DMS 273 (cell line): Measurements from ENCODE around the gene SYNM.

ENCODE experiments used
- DNase-seq: peaks from one replicate; lab custom pipeline; 2025; ENCODE audit not compliant: unreplicated experiment; lab: John Stamatoyannopoulos, UW

SYNM gene

DNA sequence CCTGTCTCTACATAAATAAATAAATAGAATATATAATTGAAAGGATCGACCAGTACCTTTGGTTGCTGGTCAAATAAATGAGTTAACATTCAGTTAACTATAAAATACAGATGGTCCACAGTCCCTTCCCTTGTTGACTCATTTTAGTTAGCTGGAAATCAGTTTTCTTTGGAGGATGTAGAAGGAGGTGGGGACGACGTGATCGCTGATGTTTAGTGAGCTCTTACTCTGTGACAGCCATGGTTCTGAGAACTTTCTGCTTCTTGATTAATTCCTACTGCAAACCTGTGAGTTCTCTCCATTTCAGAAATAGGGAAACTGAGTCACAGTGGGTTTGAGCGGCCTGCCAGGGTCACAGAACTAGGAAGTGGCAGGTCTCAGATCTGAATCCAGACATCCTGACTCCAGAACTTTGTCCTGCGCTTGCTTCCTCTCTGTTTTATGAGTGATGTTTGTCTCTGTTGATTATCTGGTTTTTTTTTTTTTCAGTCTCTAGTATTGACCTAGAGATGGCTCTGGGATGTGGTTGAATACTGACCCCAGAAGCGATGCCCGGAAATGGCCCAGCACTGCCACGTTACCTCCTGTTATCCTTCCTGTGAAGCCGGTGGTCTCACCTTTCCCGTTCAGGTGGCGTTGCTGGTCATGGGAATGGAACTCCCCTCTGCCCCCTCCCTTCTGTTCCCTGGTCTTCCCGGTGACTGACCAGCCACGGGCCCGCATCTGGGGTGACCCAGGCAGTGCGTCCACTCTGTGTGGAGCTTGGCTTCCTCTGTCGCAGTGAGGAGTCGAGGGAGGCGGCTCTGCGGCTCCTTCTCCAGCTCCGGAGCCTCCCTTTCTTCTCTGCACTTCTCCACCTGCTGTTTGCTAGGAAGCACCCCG is 18.2 kb downstream of the SYNM start:
- DNase-seq, result no peak

DNA sequence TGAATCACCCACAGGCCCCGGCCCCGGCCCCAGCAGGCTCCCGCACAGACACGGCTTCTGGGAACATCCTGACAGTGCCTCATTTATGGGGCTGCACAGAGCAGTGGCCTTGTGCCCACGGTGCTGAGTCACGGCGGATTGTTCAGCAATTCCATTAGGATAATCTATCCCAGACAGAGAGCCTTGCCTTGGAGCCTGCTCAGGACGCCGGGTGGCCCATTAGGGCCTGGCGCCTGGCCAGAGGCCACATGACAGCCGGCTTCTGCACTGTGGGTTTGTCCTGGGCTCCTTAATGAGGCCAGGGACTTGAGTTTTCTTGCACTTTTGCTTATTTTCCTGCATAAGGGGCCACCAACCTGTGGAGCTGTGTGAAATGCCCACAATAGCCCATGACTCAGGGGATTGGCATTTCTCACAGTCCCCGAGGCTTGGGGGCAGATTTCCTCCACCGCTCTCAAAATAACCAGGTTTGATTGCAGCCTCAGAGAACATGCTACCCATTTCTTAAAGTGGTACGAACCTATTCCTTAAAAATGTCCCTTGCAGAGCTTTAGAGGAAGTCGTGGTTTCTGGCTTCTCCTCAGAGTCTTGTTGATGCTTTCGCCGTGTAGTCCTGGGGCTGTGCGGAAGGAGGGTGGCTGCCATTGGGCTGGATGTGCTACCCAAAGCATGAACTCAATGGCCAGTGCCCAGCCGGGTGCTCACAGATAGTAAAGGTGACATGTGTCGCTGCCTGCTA is 19.0 kb downstream of the SYNM start:
- DNase-seq, result peak; percentile 93

DNA sequence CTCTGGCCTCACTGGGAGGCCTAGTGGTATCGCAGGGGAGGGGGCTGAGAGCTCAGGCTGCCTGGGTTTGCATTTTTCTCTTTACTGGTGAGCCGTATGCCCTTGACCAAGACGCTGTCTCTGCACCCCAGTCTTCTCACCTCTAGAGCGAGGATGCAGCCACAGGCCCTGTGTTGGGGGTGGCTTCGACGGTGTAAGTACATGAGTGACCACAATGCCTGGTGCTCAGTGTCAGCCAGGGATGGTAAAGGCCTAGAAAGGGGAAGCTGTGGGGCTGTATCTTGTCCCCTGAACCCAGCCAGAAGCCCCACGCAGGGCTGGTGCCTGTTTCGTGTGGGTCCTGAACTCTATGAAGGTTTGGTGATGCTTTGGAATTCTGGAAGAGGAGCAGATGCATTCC is 19.8 kb downstream of the SYNM start:
- DNase-seq, result no peak

DNA sequence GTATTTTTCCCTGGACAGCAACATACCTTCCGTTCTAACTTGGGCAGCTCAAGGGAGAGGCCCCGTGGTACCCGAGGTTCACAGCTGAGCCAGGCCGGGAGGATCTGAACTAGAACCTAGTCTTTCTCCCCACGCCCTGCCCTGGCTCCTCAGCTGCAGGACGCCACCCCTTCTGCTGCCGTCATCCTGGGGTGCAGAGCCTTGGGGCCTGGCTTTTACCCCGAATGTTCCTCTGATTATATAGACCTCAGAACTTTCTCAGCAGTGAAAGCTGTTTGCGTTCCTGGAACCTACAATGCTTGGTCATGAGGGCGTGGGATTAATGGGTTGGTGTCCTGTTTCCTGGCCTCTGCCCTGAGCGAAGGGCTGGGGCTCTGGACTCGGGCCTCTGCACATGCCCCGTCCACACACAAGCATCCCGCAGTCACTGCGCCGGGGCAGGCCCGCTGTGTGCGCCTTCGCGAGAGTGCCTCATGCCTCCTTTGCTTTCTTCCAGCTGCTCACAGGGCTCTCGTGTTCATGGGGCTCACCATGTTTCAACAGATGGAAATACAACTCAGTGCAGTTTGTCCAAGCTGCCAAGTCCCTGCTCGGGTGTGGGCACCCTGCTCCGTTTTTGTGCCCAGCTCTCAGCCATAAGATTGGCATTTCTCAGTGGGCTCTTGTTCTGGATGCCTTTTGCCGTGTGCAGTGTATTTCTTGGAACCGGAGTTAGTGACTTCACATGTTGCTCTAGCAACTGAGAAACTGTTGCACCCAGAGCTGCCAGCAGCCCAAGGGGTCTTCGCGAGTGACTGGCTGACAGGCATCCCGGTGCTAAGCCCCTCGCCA is 20.4 kb downstream of the SYNM start:
- peak; percentile 2 for DNase-seq

DNA sequence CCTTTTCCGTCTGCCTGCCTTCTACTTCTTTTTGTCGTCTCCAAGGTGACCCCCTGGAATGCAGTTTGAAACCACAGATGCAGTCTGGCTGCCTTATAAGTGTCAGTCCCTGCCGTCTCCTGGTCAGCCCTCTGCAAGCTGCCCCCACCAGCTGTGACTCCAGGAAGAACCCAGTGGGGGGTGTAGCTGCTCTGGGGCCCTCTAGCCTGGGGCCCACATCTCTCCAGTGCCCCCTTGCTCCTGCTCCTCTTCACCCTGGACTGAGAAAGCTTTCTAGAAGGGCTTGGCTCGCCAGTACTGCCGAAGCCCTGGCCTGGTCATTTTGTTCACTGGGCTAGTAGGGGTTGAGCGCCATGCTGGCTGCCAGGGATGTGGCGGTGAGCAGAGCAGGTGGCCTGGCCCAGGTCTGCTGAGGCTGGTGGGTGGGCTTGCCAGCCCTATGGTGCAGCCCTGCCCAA is 21.3 kb downstream of the SYNM start:
- DNase-seq, result no peak

DNA sequence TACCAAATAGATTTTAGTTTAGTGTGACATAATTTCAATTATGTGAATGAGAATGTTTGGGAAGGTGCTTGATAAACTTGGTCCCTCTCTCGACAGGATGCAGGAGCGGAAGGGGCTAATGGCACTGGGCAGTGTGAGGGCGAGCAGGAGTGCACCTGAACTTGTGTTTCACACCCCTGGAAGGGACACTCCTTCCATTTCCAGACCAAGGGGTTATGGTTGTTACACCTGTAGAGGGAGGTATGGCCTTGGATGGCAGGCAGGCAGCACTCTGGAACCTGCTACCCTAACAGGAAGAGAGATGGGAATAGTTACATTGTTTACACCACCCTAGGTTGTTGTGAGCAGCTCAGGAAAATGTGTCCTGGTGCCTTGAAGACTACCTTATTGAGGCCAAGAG is 22.1 kb downstream of the SYNM start:
- no peak for DNase-seq

DNA sequence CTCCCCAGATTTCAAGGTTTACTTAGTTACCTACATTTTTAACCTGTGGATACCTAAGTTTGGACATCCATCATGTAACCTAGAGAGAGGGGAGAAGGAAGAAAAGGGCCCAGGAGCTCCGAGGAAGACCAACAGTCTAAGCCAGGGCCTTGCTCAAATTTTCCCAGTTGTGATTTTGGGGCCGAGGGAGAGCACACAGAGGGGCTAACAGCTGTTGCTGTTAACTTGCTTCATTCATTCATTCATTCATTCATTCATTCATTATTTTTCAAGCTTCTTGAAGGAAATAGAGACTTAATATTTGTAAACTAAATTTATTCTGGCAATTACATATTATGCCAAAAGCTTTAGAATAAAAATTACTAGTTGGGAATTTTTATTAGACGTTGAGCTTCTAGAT is 22.9 kb downstream of the SYNM start:
- no peak for DNase-seq

DNA sequence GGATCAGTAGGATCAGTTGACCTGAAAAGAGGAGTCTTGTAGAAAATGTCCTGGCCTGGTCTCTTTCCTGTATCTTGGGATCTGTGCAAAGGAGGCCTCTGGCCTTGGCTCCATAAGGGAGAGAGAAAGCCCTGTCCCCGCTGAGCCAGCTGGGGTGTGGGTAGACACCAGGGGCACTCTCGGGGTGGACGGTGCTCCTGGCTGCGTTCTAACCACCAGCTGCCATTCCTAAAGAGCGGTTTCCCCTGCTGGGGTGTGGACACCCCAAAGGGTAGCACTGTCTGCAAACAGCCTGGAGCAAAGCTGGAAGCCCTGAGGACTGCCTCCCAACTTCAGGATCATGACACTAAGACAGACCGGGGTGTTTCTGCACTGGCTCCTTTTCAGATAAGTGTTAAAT is 23.5 kb downstream of the SYNM start:
- no peak for DNase-seq

DNA sequence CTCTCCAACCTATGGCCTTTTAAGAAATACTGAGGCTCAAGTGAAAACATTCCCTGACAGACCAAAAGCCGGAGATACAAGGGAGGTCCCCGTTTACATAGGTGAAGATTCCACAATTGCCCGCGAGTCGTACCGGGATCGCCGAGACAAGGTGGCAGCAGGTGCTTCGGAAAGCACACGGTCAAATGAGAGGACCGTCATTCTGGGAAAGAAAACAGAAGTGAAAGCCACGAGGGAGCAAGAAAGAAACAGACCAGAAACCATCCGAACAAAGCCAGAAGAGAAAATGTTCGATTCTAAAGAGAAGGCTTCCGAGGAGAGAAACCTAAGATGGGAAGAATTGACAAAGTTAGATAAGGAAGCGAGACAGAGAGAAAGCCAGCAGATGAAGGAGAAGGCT is 24.8 kb downstream of the SYNM start:
- no peak for DNase-seq

DNA sequence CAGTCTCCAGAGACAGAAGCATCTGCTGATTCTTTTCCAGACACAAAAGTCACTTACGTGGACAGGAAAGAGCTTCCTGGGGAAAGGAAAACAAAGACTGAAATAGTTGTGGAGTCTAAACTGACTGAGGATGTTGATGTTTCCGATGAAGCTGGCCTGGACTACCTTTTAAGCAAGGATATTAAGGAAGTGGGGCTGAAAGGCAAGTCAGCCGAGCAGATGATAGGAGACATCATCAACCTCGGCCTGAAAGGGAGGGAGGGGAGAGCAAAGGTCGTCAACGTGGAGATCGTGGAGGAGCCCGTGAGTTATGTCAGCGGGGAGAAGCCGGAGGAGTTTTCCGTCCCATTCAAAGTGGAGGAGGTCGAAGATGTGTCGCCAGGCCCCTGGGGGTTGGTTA is 25.4 kb downstream of the SYNM start:
- no peak for DNase-seq

DNA sequence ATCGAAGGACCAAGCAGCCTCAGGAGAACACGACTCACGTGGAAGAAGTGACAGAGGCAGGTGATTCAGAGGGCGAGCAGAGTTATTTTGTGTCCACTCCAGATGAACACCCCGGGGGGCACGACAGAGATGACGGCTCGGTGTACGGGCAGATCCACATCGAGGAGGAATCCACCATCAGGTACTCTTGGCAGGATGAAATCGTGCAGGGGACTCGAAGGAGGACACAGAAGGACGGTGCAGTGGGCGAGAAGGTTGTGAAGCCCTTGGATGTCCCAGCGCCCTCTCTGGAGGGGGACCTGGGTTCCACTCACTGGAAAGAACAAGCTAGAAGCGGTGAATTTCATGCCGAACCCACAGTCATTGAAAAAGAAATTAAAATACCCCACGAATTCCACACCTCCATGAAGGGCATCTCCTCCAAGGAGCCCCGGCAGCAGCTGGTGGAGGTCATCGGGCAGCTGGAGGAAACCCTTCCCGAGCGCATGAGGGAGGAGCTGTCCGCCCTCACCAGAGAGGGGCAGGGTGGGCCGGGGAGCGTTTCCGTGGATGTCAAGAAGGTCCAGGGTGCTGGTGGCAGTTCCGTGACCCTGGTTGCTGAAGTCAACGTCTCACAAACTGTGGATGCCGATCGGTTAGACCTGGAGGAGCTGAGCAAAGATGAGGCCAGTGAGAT is 26.0 kb downstream of the SYNM start:
- DNase-seq, result no peak

DNA sequence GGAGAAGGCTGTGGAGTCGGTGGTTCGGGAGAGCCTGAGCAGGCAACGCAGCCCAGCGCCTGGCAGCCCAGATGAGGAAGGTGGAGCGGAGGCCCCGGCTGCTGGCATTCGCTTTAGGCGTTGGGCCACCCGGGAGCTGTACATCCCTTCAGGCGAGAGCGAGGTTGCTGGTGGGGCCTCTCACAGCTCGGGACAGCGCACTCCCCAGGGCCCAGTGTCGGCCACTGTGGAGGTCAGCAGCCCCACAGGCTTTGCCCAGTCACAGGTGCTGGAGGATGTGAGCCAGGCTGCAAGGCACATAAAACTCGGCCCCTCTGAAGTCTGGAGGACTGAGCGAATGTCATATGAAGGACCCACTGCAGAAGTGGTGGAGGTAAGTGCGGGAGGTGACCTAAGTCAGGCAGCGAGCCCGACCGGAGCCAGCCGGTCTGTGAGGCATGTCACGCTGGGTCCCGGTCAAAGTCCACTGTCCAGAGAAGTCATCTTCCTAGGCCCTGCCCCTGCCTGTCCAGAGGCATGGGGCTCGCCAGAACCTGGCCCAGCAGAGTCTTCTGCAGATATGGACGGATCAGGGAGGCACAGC is 26.7 kb downstream of the SYNM start:
- no peak for DNase-seq

DNA sequence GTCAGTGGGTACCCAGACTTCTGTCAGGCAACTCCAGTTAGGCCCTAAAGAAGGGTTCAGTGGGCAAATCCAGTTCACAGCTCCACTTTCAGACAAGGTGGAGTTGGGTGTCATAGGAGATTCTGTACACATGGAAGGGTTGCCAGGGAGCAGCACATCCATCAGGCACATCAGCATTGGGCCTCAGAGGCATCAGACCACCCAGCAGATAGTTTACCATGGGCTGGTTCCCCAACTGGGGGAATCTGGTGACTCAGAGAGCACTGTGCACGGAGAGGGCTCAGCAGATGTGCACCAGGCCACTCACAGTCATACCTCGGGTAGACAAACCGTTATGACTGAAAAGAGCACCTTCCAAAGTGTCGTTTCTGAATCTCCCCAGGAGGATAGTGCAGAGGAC is 27.2 kb downstream of the SYNM start:
- no peak for DNase-seq

DNA sequence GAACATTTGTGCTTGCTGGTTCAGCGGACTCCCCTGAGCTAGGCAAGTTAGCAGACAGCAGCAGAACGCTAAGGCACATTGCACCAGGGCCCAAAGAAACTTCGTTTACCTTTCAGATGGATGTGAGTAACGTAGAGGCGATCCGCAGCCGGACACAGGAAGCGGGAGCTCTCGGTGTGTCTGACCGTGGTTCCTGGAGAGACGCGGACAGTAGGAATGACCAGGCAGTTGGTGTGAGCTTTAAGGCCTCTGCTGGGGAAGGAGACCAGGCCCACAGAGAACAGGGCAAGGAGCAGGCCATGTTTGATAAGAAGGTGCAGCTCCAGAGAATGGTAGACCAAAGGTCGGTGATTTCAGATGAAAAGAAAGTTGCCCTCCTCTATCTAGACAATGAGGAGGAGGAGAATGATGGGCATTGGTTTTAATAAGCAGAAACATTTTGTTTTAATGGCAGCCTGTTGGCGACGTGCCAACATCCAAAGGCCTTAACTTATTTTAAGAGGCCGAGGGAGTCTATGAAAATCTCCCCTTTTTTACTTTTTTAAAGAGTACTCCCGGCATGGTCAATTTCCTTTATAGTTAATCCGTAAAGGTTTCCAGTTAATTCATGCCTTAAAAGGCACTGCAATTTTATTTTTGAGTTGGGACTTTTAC is 27.9 kb downstream of the SYNM start:
- no peak for DNase-seq

DNA sequence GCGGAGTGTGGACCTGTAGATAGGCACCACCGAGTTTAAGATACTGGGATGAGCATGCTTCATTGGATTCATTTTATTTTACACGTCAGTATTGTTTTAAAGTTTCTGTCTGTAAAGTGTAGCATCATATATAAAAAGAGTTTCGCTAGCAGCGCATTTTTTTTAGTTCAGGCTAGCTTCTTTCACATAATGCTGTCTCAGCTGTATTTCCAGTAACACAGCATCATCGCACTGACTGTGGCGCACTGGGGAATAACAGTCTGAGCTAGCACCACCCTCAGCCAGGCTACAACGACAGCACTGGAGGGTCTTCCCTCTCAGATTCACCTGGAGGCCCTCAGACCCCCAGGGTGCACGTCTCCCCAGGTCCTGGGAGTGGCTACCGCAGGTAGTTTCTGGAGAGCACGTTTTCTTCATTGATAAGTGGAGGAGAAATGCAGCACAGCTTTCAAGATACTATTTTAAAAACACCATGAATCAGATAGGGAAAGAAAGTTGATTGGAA is 29.5 kb downstream of the SYNM start:
- DNase-seq, result no peak

DNA sequence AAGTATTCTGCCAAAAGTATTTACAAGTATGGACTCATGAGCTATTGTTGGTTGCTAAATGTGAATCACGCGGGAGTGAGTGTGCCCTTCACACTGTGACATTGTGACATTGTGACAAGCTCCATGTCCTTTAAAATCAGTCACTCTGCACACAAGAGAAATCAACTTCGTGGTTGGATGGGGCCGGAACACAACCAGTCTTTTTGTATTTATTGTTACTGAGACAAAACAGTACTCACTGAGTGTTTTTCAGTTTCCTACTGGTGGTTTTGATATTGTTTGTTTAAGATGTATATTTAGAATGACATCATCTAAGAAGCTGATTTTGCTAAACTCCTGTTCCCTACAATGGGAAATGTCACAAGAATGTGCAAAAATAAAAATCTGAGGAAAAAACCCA is 30.3 kb downstream of the SYNM start:
- no peak for DNase-seq

DNA sequence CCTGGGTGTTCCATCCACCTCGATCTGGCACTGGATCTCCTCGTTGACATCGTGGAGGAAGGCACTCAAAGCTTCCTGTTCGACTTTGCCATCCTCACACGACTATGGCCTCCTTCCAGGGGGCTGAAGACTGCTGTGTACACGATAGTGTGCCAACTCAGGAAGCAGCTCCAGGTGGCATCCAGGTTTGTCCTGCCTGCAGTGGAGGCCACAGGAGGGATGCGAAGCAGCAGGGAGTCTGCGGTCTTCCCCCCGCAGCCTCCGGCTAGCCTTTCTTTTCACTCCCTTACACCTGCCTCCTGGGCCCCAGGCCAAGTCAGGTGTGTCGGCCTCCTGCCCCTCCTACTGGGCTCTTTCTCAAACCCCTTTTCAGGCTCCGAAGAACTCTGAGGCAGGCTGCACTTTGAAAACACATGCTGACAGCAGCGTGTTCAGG is 32.2 kb downstream of the SYNM start:
- DNase-seq, result no peak

DNA sequence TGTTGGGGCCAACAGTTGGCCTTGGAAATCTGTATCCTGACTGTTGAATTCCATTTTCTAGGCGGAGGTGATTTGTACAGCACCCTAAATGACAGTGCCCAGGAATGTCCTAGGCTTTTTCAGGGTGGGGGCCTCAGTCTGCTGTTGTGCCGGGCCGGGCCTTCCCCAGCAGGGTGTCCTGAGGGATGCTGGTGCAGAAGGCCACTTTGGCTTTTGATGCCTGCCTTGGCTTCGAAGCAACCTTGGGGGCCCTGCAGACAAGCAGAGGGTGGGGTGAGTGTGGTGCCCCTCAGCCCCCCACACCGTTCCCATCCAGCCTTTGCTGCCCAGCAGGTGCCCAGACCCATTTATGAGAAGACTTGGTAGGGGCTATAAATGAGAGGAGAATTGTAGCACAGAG is 33.0 kb downstream of the SYNM start:
- no peak for DNase-seq

DNA sequence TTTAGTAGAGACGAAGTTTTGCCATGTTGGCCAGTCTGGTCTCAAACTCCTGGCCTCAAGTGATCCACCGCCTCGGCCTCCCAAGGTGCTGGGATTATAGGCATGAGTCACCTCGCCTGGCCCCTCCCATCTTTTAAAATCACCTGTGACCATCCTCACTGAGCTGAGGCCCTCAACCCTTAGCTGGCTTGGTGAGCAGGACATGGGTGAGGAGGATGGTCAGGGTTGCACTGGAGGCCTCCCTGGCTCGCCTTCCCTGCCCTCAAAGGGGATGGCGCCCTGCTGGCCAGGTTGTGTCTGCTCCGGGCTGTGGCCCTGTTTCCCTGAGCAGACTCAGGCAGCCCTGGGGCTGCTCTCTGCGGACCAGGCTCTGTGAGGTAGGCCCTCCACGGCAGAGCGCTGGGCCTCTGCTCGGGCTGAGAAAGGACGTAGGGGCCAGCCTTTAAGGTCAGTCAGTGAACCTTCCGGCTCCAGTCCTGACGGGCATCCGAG is 33.7 kb downstream of the SYNM start:
- no peak for DNase-seq

DNA sequence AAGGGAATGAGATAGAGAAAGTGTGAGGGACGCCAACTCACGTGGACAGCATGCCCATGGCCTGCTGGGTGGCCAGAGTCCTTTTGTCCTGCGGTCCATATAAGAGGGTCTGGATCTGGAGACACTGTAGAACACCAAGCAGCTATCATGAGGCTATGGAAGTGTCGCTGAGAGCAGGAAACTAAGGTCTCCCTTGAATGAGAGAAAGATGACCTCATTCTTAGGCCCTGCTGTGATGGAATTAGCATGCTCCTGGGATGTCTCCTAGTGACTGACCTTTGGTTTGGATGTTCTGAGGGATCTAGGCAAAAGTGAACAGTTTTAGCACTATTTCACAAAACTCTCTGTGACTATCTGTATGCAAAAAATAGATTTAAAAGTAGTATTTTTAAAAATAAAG is 34.4 kb downstream of the SYNM start:
- DNase-seq, result no peak
